Upper lobe of right lung (tissue), 1 donor: ENCODE measurements around the gene UQCRQ. TPM values are rescaled to one million over a fixed set of nuclear protein-coding genes. Genes with fewer than 3 reads are reported as not detected.

ENCODE experiments used
- ATAC-seq: fragments of 200-7000 bp; cut with Tn5 transposase; one replicate; pipeline ENCODE4 v1.9.1; 2020; ENCODE audit warnings: mild to moderate bottlenecking, moderate library complexity
- DNase-seq: peaks from one replicate; pipeline ENCODE4 v3.0.0-alpha.2; 2020
- H3K27ac ChIP-seq: fragments of 200-600 bp; one replicate; pipeline ENCODE4 v1.8.0; 2022
- H3K27me3 ChIP-seq: fragments of 200-600 bp; one replicate; pipeline ENCODE4 v1.8.0; 2022; ENCODE audit warnings: mild to moderate bottlenecking
- H3K36me3 ChIP-seq: fragments of 200-600 bp; one replicate; pipeline ENCODE4 v1.8.0; 2022
- H3K4me1 ChIP-seq: fragments of 200-600 bp; one replicate; pipeline ENCODE4 v1.8.0; 2022
- H3K4me3 ChIP-seq: fragments of 200-600 bp; one replicate; pipeline ENCODE4 v1.8.0; 2022; ENCODE audit warnings: mild to moderate bottlenecking
- H3K9me3 ChIP-seq: fragments of 200-600 bp; one replicate; pipeline ENCODE4 v1.8.0; 2022
- CTCF ChIP-seq: fragments of 200-600 bp; IDR thresholded peaks from one replicate; pipeline ENCODE4 v1.8.0; 2022; ENCODE audit warnings: antibody characterized with exemption
- intact Hi-C: fragments of 100-400 bp; cut with DNase I; formaldehyde crosslinking; loops from one replicate; pipeline ENCODE4 v1.11.0; 2022
- total RNA-seq: library from RNA; stranded (reverse); fragmentation: NEBNext Ultra II Directional; extraction: Animal tissue kit (Norgen Biotek cat#: 25700); gene quantifications from one replicate; pipeline ENCODE4 v1.2.1, GENCODE V29; 2021
- donor health status: DM: no; HTN: yes; CAD: no; lungs with severe emphysema.

The UQCRQ gene
- total RNA-seq, 1 donor from 2014 or later, result 256 TPM

- H3K4me3 ChIP-seq, result no peak overlapping the region
- H3K36me3 ChIP-seq, result peaks cover 99% of the 10 kb centered on the region
- no peak for TF ChIP-seq CTCF
- ATAC-seq, result no peak
- DNase-seq, result no peak
- H3K9me3 ChIP-seq, result no peaks in the 10 kb centered on the region
- no peak overlapping the region for H3K27ac ChIP-seq
- intact Hi-C loops, result no loop called here
- H3K4me1 ChIP-seq, result no peaks in the 10 kb centered on the region
- H3K27me3 ChIP-seq, result no peaks in the 10 kb centered on the region
These were observed 24.4 kb downstream of the UQCRQ start for GRCh38 chr5:132890817-132891216.

GRCh38 chr5:132895719-132896305 lies 29.4 kb downstream of the UQCRQ start:
- Histone ChIP-seq H3K4me1 (no peaks in the 10 kb centered on the region), H3K36me3 (peaks cover 91% of the 10 kb centered on the region), H3K27ac (no peak overlapping the region), H3K27me3 (no peaks in the 10 kb centered on the region), H3K4me3 (no peak overlapping the region), H3K9me3 (no peaks in the 10 kb centered on the region)
- ATAC-seq (no peak), DNase-seq (no peak)
- TF ChIP-seq CTCF, result no peak
- intact Hi-C loops, result no loop called here

GRCh38 chr5:132896685-132897084 lies 30.2 kb downstream of the UQCRQ start:
- TF ChIP-seq CTCF, result no peak
- H3K4me1 ChIP-seq, result no peaks in the 10 kb centered on the region
- no peak overlapping the region for H3K27ac ChIP-seq
- no peaks in the 10 kb centered on the region for H3K27me3 ChIP-seq
- intact Hi-C loops, result no loop called here
- peaks cover 91% of the 10 kb centered on the region for H3K36me3 ChIP-seq
- no peak for DNase-seq
- H3K4me3 ChIP-seq, result no peak overlapping the region
- H3K9me3 ChIP-seq, result no peaks in the 10 kb centered on the region
- ATAC-seq, result no peak

GRCh38 chr5:132898094-132898493 lies 31.7 kb downstream of the UQCRQ start:
- no peak for DNase-seq
- H3K27ac ChIP-seq, result no peak overlapping the region
- H3K4me1 ChIP-seq, result no peaks in the 10 kb centered on the region
- TF ChIP-seq CTCF, result no peak
- intact Hi-C loops, result no loop called here
- H3K27me3 ChIP-seq, result no peaks in the 10 kb centered on the region
- H3K9me3 ChIP-seq, result no peaks in the 10 kb centered on the region
- H3K36me3 ChIP-seq, result peaks cover 91% of the 10 kb centered on the region
- no peak for ATAC-seq
- no peak overlapping the region for H3K4me3 ChIP-seq

- DNase-seq (no peak), ATAC-seq (no peak)
- Histone ChIP-seq H3K4me3 (no peak overlapping the region), H3K27me3 (no peaks in the 10 kb centered on the region), H3K4me1 (no peaks in the 10 kb centered on the region), H3K9me3 (no peaks in the 10 kb centered on the region), H3K36me3 (peaks cover 73% of the 10 kb centered on the region), H3K27ac (no peak overlapping the region)
- intact Hi-C loops, result no loop called here
- TF ChIP-seq CTCF, result no peak
These were observed 34.6 kb downstream of the UQCRQ start for GRCh38 chr5:132901036-132901435.

GRCh38 chr5:132901730-132902129 lies 35.3 kb downstream of the UQCRQ start:
- Histone ChIP-seq H3K9me3 (no peaks in the 10 kb centered on the region), H3K27me3 (no peaks in the 10 kb centered on the region), H3K36me3 (peaks cover 67% of the 10 kb centered on the region), H3K4me1 (no peaks in the 10 kb centered on the region), H3K27ac (no peak overlapping the region), H3K4me3 (no peak overlapping the region)
- intact Hi-C loops, result no loop called here
- ATAC-seq (no peak), DNase-seq (no peak)
- no peak for TF ChIP-seq CTCF
